GM12878 (cell line): ENCODE measurements around the gene ZCCHC3. TPM values are rescaled to one million over a fixed set of nuclear protein-coding genes. Genes with fewer than 3 reads are reported as not detected.

Source experiments
- ATAC-seq: fragments of 200-7000 bp; cut with Tn5 transposase; 3 replicates; pipeline ENCODE4 v1.9.1; 2020; ENCODE audit warnings: mild to moderate bottlenecking, moderate library complexity
- BruUV-seq: library from RNA; stranded (reverse); fragments of 400-500 nt; replicated peaks from 2 replicates; lab custom pipeline; 2021; lab: Mats Ljungman, UMichigan
- CTCF ChIA-PET: fragments of 300-600 bp; sonication (Branson Sonifier 250); formaldehyde crosslinking; extraction: SDS; loops from one replicate; lab custom pipeline; 2021; ENCODE audit warnings: inconsistent platforms; lab: Yijun Ruan, JAX
- POLR2A ChIA-PET: fragments of 350-600 bp; formaldehyde crosslinking; extraction: SDS; loops from one replicate; lab custom pipeline; 2021; ENCODE audit warnings: inconsistent platforms; lab: Charles Lee
- RAD21 ChIA-PET: fragments of 300-600 bp; sonication (Branson Sonifier 250); formaldehyde crosslinking; loops from one replicate; lab custom pipeline; 2023; ENCODE audit warnings: antibody characterized with exemption; ENCODE audit not compliant: unreplicated experiment; lab: Charles Lee
- SMC1A ChIA-PET: fragments of 300-600 bp; sonication (Branson Sonifier 250); formaldehyde crosslinking; loops from one replicate; lab custom pipeline; 2023; ENCODE audit not compliant: unreplicated experiment, uncharacterized antibody; lab: Charles Lee
- DNase-seq: peaks from one replicate; pipeline ENCODE4 v3.0.0-alpha.2; 2011; ENCODE audit warnings: low read depth, low spot score
- FAIRE-seq: peaks from 3 replicates; lab custom pipeline; 2011; peaks lifted over from hg19 to GRCh38; lab: Jason Lieb, UNC
- H2AFZ ChIP-seq: 2 replicates; pipeline ENCODE4 v1.6.0; 2011; ENCODE audit warnings: low read depth, low read length, control low read depth; ENCODE audit not compliant: control insufficient read depth
- H3K27ac ChIP-seq: 2 replicates; pipeline ENCODE4 v1.5.1; 2011; ENCODE audit warnings: control low read depth; ENCODE audit not compliant: control insufficient read depth, insufficient read depth
- H3K27me3 ChIP-seq, 2 experiments: replicated peaks in 1 of 2; 2 replicates each; pipeline versions ENCODE4 v1.6.0 to v1.6.1; 2011; ENCODE audit warnings: low read length in 1 of 2; ENCODE audit not compliant: control insufficient read depth in 2 of 2, insufficient read depth in 2 of 2
- H3K36me3 ChIP-seq, 2 experiments: 2 replicates each; pipeline ENCODE4 v1.5.1; 2011; ENCODE audit warnings: low read length in 1 of 2; ENCODE audit not compliant: control insufficient read depth in 2 of 2, insufficient read depth in 2 of 2
- H3K4me1 ChIP-seq: 2 replicates; pipeline ENCODE4 v1.6.1; 2011; ENCODE audit warnings: mild to moderate bottlenecking, low read length, moderate library complexity, mixed read lengths; ENCODE audit not compliant: control insufficient read depth, insufficient read depth
- H3K4me2 ChIP-seq: 2 replicates; pipeline ENCODE4 v1.6.0; 2011; ENCODE audit warnings: control low read depth; ENCODE audit not compliant: control insufficient read depth, insufficient read depth
- H3K4me3 ChIP-seq: fragments of 200-600 bp; sonication (generic); 2 replicates; pipeline ENCODE4 v1.5.1; 2016
- H3K79me2 ChIP-seq: 2 replicates; pipeline ENCODE4 v1.6.0; 2011; ENCODE audit warnings: low read length; ENCODE audit not compliant: control insufficient read depth, insufficient read depth
- H3K9ac ChIP-seq: 2 replicates; pipeline ENCODE4 v1.8.0; 2011; ENCODE audit warnings: low read length, control low read depth, mixed read lengths; ENCODE audit not compliant: control insufficient read depth, insufficient read depth
- H3K9me3 ChIP-seq: replicated peaks from 3 replicates; pipeline ENCODE4 v1.5.1; 2011; ENCODE audit warnings: mild to moderate bottlenecking, low read length; ENCODE audit not compliant: control insufficient read depth, insufficient read depth
- H4K20me1 ChIP-seq: 2 replicates; pipeline ENCODE4 v1.6.0; 2011; ENCODE audit not compliant: control insufficient read depth, insufficient read depth
- CREB1 ChIP-seq: IDR thresholded peaks from 2 replicates; pipeline ENCODE4 v1.6.1; 2012; ENCODE audit warnings: low read depth, mild to moderate bottlenecking, inconsistent platforms
- EED ChIP-seq: sonication (generic); IDR thresholded peaks from 2 replicates; pipeline ENCODE4 v1.6.1; 2016; ENCODE audit warnings: antibody characterized with exemption, low read depth
- HDAC6 ChIP-seq: fragments of 200-600 bp; sonication (generic); IDR thresholded peaks from one replicate; pipeline ENCODE4 v1.8.0; 2017; ENCODE audit warnings: antibody characterized with exemption; ENCODE audit not compliant: unreplicated experiment
- RFX5 ChIP-seq: IDR thresholded peaks from 2 replicates; pipeline ENCODE4 v1.6.1; 2011; ENCODE audit warnings: low read depth, low read length, improper control_type of control experiment
- SIX5 ChIP-seq: IDR thresholded peaks from 2 replicates; pipeline ENCODE4 v1.6.1; 2011; ENCODE audit warnings: mild to moderate bottlenecking, low read depth, low read length, moderate library complexity; ENCODE audit not compliant: severe bottlenecking
- ZNF384 ChIP-seq: IDR thresholded peaks from 2 replicates; pipeline ENCODE4 v1.6.1; 2012; ENCODE audit warnings: low read depth, mild to moderate bottlenecking, low read length, improper control_type of control experiment, borderline replicate concordance
- WGBS: methylation state at CpG from one replicate; pipeline ENCODE4 v1.1.6; 2016; ENCODE audit warnings: low lambda C conversion rate; ENCODE audit not compliant: insufficient replicate concordance, insufficient coverage; ENCODE audit errors: missing lambda C conversion rate; 5-methylcytosine and 5-hydroxymethylcytosine counted together
- in situ Hi-C: fragments of 300-500 bp; cut with MboI; formaldehyde crosslinking; loops from 9 replicates; pipeline ENCODE4 v1.14.3; 2018; ENCODE audit warnings: mixed read lengths
- intact Hi-C: fragments of 100-400 bp; cut with micrococcal nuclease; formaldehyde crosslinking; loops from one replicate; pipeline ENCODE4 v1.14.2; 2022; ENCODE audit not compliant: unreplicated experiment
- polyA plus RNA-seq, 11 experiments: library from polyadenylated mRNA; depleted of rRNA in 4 of 11; unstranded in 6 of 11; stranded (reverse) in 5 of 11; fragments of >200 nt; fragmentation: Nextera tagmentation in 4 of 11; fragmentation: Illumina TruSeq in 1 of 11; extraction: Ambion mirVana in 4 of 11; extraction: Trizol in 1 of 11; gene quantifications; 1 replicate in 1 of 11; 2 replicates in 10 of 11; pipeline versions ENCODE4 v1.2.1 to v1.2.3, GENCODE V29; 2011 to 2016; ENCODE audit warnings: inconsistent platforms in 2 of 11, missing spikeins in 2 of 11, low read depth in 1 of 11
- total RNA-seq, 4 experiments: library from RNA; depleted of rRNA in 3 of 4; stranded (reverse); fragments of >200 nt in 3 of 4; fragmentation: Illumina TruSeq in 1 of 4; extraction: Trizol in 1 of 4; gene quantifications; 2 replicates each; pipeline versions ENCODE4 v1.2.1 to v1.2.3, GENCODE V29; 2013 to 2021
- TF ChIP-seq, protein P1 (sequence below): fragments of 450-650 bp; conservative IDR thresholded peaks from 2 replicates; pipeline ENCODE4 v1.6.1; 2017; ENCODE audit warnings: mild to moderate bottlenecking, moderate library complexity
- TF ChIP-seq, protein P2 (sequence below): IDR thresholded peaks from 2 replicates; pipeline ENCODE4 v1.6.1; 2012; ENCODE audit warnings: low read depth, low read length, improper control_type of control experiment
- TF ChIP-seq, protein P3 (sequence below): fragments of 450-650 bp; IDR thresholded peaks from 2 replicates; pipeline ENCODE4 v1.6.1; 2018; ENCODE audit warnings: borderline replicate concordance, mild to moderate bottlenecking; ENCODE audit not compliant: partially characterized antibody
- TF ChIP-seq, protein P4 (sequence below): fragments of 450-650 bp; formaldehyde crosslinking; IDR thresholded peaks from 2 replicates; pipeline ENCODE4 v1.5.0; 2022; ENCODE audit warnings: mild to moderate bottlenecking, missing genetic modification characterization
- TF ChIP-seq, protein P5 (sequence below), 3 experiments: IDR thresholded peaks in 2 of 3; conservative IDR thresholded peaks in 1 of 3; 2 replicates each; pipeline ENCODE4 v1.5.1; 2011; ENCODE audit warnings: low read depth in 3 of 3, low read length in 3 of 3, mild to moderate bottlenecking in 3 of 3, control low read depth in 2 of 3, moderate library complexity in 2 of 3, inconsistent platforms in 1 of 3, mixed read lengths in 1 of 3; ENCODE audit not compliant: control insufficient read depth in 2 of 3, insufficient read depth in 1 of 3; ENCODE audit errors: extremely low read depth in 1 of 3

Gene ZCCHC3
- total and polyA plus RNA-seq, 10 of the 15 experiments (the other 5 are each of a cell fraction or from before 2014, with no cell fraction given) = 5.3 to 36.1 (median 17.2) TPM

DNA sequence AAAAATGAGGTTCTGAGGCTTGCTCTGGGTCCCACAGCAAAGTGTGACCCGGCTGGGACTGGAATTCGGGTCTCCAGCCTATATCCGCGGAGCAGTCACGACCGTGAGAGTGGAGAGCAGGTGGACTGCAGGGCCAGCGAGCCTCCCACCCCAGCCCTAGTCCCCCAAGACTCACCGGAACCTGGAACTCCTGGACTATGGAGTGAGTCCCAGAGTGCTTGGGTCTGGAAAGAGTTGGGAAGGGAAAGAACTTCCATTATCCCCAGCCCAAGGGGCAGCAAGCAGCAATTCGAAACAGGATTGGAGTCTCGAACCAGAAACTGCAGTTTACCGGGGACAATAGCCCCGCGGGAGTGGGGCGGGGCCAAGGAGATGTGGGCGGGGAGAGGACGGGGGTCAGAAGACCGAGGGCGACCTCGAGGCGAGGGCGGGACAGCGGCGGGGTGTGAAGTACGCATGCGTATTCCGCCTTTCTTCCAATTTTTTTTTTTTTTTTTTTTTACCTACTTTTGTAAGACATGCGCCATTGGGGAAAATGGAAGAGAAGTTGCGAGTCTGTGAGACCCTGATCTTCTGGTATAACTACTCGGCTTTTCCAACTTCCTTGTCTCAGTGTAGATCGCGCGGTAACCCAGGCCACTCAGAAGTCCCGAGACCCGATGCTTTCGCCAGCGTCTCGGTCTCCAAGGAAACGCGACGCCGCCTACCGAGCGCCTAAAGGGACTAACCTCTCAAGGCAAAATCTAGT is 7.1 kb upstream of the ZCCHC3 start, which contains the start of gene C20orf96:
Gene C20orf96 (minus strand): TSS at position 667 of the 748 bp plus-strand sequence. CDS start 140 bp downstream, at position 527.
- peaks cover 4% of the 10 kb centered on the region for H3K79me2 ChIP-seq
- CTCF ChIA-PET = no interaction called here
- peak; percentile 76 for FAIRE-seq
- TSS peak; percentile 79 for BruUV-seq
- peaks cover 13% of the 10 kb centered on the region for H3K4me1 ChIP-seq
- H3K9ac ChIP-seq = peak within 1 kb of the TSS; percentile 97
- H3K36me3 ChIP-seq = no peaks in the 10 kb centered on the region
- H3K27me3 ChIP-seq = no peaks in the 10 kb centered on the region
- DNase-seq = peak; percentile 87
- peak within 1 kb of the TSS; percentile 91 for H3K4me3 ChIP-seq
- peak within 1 kb of the TSS; percentile 98 for H3K4me2 ChIP-seq
- in situ Hi-C loops = no loop called here
- WGBS = 1% methylated on average over 40 of the region's 43 CpGs
- peak within 1 kb of the TSS; percentile 99 for H2AFZ ChIP-seq
- RAD21 ChIA-PET = no interaction called here
- H3K9me3 ChIP-seq = no peaks in the 10 kb centered on the region
- SMC1A ChIA-PET = interaction anchor here (0.9 kb wide), 1 partner anchor 24 kb away, joined by 3 read pairs; no protein-coding TSS in a partner anchor
- no peaks in the 10 kb centered on the region for H4K20me1 ChIP-seq
- POLR2A ChIA-PET = interaction anchor here (1.2 to 1.4 kb wide), 2 partner anchors 11 to 35 kb away, joined by 3 read pairs; no protein-coding TSS in a partner anchor
- intact Hi-C loops = loop anchor here (1.0 kb wide), 1 partner anchor 37 kb away; no protein-coding TSS in a partner anchor
- peak; percentile 99 for ATAC-seq
- peak within 1 kb of the TSS; percentile 83 for H3K27ac ChIP-seq
- TF ChIP-seq, protein P1, sequence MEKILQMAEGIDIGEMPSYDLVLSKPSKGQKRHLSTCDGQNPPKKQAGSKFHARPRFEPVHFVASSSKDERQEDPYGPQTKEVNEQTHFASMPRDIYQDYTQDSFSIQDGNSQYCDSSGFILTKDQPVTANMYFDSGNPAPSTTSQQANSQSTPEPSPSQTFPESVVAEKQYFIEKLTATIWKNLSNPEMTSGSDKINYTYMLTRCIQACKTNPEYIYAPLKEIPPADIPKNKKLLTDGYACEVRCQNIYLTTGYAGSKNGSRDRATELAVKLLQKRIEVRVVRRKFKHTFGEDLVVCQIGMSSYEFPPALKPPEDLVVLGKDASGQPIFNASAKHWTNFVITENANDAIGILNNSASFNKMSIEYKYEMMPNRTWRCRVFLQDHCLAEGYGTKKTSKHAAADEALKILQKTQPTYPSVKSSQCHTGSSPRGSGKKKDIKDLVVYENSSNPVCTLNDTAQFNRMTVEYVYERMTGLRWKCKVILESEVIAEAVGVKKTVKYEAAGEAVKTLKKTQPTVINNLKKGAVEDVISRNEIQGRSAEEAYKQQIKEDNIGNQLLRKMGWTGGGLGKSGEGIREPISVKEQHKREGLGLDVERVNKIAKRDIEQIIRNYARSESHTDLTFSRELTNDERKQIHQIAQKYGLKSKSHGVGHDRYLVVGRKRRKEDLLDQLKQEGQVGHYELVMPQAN = peak; percentile 96
- no peak for TF ChIP-seq HDAC6
- no peak; the same call in 1 of the 2 replicates for TF ChIP-seq CREB1
- TF ChIP-seq, protein P2, sequence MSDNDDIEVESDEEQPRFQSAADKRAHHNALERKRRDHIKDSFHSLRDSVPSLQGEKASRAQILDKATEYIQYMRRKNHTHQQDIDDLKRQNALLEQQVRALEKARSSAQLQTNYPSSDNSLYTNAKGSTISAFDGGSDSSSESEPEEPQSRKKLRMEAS = peak; percentile 62; the same call in 1 of the 2 replicates
- TF ChIP-seq SIX5 = peak; percentile 39
- 0 out of 2 replicates have a peak, but pooled peaks have one; percentile 27 for TF ChIP-seq EED
- TF ChIP-seq, protein P3, sequence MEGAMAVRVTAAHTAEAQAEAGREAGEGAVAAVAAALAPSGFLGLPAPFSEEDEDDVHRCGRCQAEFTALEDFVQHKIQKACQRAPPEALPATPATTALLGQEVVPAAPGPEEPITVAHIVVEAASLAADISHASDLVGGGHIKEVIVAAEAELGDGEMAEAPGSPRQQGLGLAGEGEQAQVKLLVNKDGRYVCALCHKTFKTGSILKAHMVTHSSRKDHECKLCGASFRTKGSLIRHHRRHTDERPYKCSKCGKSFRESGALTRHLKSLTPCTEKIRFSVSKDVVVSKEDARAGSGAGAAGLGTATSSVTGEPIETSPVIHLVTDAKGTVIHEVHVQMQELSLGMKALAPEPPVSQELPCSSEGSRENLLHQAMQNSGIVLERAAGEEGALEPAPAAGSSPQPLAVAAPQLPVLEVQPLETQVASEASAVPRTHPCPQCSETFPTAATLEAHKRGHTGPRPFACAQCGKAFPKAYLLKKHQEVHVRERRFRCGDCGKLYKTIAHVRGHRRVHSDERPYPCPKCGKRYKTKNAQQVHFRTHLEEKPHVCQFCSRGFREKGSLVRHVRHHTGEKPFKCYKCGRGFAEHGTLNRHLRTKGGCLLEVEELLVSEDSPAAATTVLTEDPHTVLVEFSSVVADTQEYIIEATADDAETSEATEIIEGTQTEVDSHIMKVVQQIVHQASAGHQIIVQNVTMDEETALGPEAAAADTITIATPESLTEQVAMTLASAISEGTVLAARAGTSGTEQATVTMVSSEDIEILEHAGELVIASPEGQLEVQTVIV = peak; percentile 12
- TF ChIP-seq, protein P4, sequence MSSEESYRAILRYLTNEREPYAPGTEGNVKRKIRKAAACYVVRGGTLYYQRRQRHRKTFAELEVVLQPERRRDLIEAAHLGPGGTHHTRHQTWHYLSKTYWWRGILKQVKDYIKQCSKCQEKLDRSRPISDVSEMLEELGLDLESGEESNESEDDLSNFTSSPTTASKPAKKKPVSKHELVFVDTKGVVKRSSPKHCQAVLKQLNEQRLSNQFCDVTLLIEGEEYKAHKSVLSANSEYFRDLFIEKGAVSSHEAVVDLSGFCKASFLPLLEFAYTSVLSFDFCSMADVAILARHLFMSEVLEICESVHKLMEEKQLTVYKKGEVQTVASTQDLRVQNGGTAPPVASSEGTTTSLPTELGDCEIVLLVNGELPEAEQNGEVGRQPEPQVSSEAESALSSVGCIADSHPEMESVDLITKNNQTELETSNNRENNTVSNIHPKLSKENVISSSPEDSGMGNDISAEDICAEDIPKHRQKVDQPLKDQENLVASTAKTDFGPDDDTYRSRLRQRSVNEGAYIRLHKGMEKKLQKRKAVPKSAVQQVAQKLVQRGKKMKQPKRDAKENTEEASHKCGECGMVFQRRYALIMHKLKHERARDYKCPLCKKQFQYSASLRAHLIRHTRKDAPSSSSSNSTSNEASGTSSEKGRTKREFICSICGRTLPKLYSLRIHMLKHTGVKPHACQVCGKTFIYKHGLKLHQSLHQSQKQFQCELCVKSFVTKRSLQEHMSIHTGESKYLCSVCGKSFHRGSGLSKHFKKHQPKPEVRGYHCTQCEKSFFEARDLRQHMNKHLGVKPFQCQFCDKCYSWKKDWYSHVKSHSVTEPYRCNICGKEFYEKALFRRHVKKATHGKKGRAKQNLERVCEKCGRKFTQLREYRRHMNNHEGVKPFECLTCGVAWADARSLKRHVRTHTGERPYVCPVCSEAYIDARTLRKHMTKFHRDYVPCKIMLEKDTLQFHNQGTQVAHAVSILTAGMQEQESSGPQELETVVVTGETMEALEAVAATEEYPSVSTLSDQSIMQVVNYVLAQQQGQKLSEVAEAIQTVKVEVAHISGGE (CRISPR knock-in tag) = no peak
- TF ChIP-seq RFX5 = peak; percentile 46; the same call in 1 of the 2 replicates
- TF ChIP-seq, protein P5, sequence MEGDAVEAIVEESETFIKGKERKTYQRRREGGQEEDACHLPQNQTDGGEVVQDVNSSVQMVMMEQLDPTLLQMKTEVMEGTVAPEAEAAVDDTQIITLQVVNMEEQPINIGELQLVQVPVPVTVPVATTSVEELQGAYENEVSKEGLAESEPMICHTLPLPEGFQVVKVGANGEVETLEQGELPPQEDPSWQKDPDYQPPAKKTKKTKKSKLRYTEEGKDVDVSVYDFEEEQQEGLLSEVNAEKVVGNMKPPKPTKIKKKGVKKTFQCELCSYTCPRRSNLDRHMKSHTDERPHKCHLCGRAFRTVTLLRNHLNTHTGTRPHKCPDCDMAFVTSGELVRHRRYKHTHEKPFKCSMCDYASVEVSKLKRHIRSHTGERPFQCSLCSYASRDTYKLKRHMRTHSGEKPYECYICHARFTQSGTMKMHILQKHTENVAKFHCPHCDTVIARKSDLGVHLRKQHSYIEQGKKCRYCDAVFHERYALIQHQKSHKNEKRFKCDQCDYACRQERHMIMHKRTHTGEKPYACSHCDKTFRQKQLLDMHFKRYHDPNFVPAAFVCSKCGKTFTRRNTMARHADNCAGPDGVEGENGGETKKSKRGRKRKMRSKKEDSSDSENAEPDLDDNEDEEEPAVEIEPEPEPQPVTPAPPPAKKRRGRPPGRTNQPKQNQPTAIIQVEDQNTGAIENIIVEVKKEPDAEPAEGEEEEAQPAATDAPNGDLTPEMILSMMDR (IDR thresholded peaks at IDR 0.05 in 2 of 3, conservative IDR thresholded peaks at IDR 0.05 in 1 of 3; ENCODE audit: control insufficient read depth in 2 of 3, extremely low read depth in 1 of 3, insufficient read depth in 1 of 3, low read depth in 3 of 3, low read length in 3 of 3) = peak in 2 of 3 experiments; percentile 17 to 37; a peak in 2 of 6 replicates
- peak; percentile 92 for TF ChIP-seq ZNF384
